ENCODE results near the gene VAMP4.

VAMP4 gene

GRCh38 chr1:171683870-171684269, 58.0 kb downstream of the VAMP4 start:
- in situ Hi-C loops (cut with MboI; ENCODE audit: low pct_unique_long_range_greater_than_20kb, low sequenced_read_pairs, unreplicated experiment), result no loop called here
- DNase-seq (ENCODE audit: low spot score), result no peak
- TF ChIP-seq CTCF (IDR thresholded peaks at IDR 0.05; ENCODE audit: extremely low read depth, insufficient read depth, missing control alignments), result no peak

GRCh38 chr1:171680339-171680738, 61.5 kb downstream of the VAMP4 start:
- in situ Hi-C loops (cut with MboI; ENCODE audit: low pct_unique_long_range_greater_than_20kb, low sequenced_read_pairs, unreplicated experiment), result no loop called here

GRCh38 chr1:171676823-171677222, 65.0 kb downstream of the VAMP4 start:
- DNase-seq (ENCODE audit: low spot score), result no peak
- TF ChIP-seq CTCF (IDR thresholded peaks at IDR 0.05; ENCODE audit: extremely low read depth, insufficient read depth, missing control alignments), result no peak
- in situ Hi-C loops (cut with MboI; ENCODE audit: low pct_unique_long_range_greater_than_20kb, low sequenced_read_pairs, unreplicated experiment), result no loop called here

More at GRCh38 chr1:171680339-171680738, 61.5 kb downstream of the VAMP4 start:
- DNase-seq (ENCODE audit: low spot score), result no peak
- TF ChIP-seq CTCF (IDR thresholded peaks at IDR 0.05; ENCODE audit: extremely low read depth, insufficient read depth, missing control alignments), result no peak

- in situ Hi-C loops (cut with MboI; ENCODE audit: low pct_unique_long_range_greater_than_20kb, low sequenced_read_pairs, unreplicated experiment), result no loop called here
- TF ChIP-seq CTCF (IDR thresholded peaks at IDR 0.05; ENCODE audit: extremely low read depth, insufficient read depth, missing control alignments), result no peak
- no peak for DNase-seq (ENCODE audit: low spot score)
These were observed 67.1 kb downstream of the VAMP4 start for GRCh38 chr1:171674431-171675405.

GRCh38 chr1:171670739-171671138, 71.1 kb downstream of the VAMP4 start:
- DNase-seq (ENCODE audit: low spot score), result no peak
- no peak for TF ChIP-seq CTCF (IDR thresholded peaks at IDR 0.05; ENCODE audit: extremely low read depth, insufficient read depth, missing control alignments)
- in situ Hi-C loops (cut with MboI; ENCODE audit: low pct_unique_long_range_greater_than_20kb, low sequenced_read_pairs, unreplicated experiment), result no loop called here

- DNase-seq (ENCODE audit: low spot score), result no peak
- in situ Hi-C loops (cut with MboI; ENCODE audit: low pct_unique_long_range_greater_than_20kb, low sequenced_read_pairs, unreplicated experiment), result no loop called here
- TF ChIP-seq CTCF (IDR thresholded peaks at IDR 0.05; ENCODE audit: extremely low read depth, insufficient read depth, missing control alignments), result no peak
These were observed 73.5 kb downstream of the VAMP4 start for GRCh38 chr1:171668372-171668771.
